Measurements from ENCODE around the gene PARD3B.

DNA sequence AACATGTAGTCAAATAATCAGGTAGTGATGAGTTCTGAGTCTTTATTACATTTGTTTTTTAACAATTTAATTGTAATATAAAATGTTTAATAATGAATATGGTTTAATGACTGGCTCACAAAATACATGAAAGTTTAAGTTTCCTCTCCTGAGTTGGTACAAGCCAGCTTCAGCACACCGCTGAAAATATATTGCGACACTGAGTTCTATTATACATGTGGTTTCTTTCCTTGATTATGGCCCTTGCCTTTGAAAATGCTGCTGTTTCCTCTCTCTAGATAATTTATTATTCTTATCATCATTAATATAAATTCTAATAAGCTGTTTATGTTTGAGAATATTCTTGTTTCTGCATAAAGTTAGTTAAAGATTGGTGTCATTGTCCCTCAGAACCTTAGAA, 249.3 kb downstream of the PARD3B start:
- TF ChIP-seq, protein P1, sequence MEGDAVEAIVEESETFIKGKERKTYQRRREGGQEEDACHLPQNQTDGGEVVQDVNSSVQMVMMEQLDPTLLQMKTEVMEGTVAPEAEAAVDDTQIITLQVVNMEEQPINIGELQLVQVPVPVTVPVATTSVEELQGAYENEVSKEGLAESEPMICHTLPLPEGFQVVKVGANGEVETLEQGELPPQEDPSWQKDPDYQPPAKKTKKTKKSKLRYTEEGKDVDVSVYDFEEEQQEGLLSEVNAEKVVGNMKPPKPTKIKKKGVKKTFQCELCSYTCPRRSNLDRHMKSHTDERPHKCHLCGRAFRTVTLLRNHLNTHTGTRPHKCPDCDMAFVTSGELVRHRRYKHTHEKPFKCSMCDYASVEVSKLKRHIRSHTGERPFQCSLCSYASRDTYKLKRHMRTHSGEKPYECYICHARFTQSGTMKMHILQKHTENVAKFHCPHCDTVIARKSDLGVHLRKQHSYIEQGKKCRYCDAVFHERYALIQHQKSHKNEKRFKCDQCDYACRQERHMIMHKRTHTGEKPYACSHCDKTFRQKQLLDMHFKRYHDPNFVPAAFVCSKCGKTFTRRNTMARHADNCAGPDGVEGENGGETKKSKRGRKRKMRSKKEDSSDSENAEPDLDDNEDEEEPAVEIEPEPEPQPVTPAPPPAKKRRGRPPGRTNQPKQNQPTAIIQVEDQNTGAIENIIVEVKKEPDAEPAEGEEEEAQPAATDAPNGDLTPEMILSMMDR (IDR thresholded peaks at IDR 0.05; ENCODE audit: low read depth, low read length), result no peak
- TF ChIP-seq MYC (IDR thresholded peaks at IDR 0.05; ENCODE audit: low read depth, low read length) (no peak), POLR2A (IDR thresholded peaks at IDR 0.05; ENCODE audit: extremely low read depth, insufficient read length) (no peak)
